GM21723 (cell line): ENCODE measurements around the gene RBM20.

ENCODE experiments used
- ATAC-seq: cut with Tn5 transposase; IDR thresholded peaks from one replicate; pipeline ENCODE4 v1.9.1; 2021; ENCODE audit warnings: mild to moderate bottlenecking, moderate library complexity; ENCODE audit not compliant: unreplicated experiment

Gene RBM20

DNA sequence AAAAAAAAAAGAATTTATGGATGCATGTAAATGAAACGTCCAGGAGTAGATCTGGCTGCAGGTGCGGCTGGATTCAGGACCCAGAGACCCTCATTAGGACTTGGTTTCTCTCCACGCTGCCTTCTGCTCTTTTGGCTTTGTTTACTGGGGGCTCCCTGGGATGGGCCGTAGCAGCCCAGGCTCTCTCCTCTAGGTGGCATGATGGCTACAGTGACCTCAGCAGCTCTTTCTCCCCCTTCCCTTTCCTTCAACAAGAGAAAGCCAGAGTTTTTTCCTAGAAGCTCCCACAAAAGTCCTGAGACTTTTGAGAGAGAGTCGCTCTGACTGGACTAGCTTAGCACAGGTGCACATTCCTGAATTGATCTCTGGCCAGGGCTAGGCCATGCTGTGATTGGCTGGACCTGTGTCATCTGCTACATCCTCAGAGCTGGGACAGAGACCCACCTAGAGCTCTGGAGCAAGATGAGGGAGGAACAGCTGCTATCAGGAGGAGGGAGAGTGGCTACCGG is 159.7 kb downstream of the RBM20 start:
- peak; percentile 56 for ATAC-seq

DNA sequence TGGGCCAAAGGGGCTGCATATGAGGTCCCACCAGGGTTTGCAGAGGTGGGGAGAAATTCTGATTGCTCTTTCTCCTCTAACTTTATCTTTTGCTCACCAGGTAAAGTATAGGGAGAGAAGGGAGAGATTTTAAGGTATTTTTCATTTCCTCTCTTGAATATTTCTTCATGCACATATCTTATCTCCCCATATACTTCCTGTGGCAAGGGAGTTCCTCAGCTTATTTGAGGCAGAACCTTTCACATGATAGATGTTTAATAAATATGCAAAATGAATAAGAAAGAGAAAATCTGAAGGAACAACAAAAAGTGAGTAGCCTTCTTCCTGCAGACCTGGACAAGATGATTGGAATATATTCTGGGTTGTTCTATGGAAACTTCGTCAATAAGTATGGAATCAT is 160.2 kb downstream of the RBM20 start:
- no peak for ATAC-seq

DNA sequence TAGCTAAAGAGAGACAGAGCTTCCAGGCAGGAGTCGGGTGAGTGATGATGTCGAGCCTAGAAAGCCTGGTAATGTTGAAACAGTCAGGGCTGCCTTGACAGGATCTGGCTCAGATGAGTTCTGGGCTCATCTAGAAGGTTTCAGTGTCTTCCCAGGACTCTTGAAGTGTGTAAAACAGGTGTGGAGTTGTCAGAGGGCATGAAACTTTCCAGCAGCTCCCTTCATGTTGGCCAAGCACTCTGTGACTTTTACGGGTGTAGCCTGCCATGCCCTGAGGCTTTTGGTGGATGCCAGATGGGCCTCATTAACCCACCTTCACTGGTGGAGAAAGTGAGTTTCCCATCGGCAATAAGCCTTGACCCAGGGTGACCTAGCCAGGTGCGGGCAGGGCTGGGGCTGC is 161.2 kb downstream of the RBM20 start:
- no peak for ATAC-seq

DNA sequence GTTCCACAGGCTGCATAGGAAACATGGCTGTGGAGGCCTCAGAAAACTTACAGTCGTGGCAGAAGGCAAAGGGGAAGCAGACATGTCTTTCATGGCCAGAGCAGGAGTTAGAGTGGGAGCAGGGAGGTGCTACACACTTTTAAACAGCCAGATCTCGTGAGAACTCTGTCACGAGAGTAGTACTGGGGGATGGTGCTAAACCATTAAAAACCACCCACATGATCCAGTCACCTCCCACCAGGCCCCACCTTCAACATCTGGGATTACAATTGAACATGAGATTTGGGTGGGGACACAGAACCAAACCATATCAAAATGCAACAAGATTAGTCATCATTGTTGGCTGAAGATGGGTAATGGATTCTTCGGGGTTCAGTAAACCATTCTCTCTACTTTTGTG is 162.2 kb downstream of the RBM20 start:
- no peak for ATAC-seq

GRCh38 chr10:110808123-110808522 is 164.0 kb downstream of the RBM20 start:
- ATAC-seq: no peak

DNA sequence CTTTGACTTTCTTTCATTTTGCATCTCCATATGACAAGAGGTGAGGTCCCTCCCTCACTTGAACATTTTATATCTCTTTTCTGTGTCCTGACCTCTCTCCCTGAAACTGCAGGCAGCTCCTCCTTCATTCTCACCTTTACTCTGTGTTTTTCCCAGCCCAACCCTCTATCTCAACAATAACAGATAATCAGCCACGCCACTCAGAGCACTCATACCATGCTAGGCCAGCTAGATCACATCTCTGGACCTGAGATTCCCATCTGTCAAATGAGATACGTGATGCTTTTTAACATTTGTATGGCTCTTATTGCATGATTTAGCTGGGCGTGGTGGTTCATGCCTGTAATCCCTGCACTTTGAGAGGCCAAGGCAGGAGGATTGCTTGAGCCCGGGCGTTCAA is 164.5 kb downstream of the RBM20 start:
- ATAC-seq: no peak

DNA sequence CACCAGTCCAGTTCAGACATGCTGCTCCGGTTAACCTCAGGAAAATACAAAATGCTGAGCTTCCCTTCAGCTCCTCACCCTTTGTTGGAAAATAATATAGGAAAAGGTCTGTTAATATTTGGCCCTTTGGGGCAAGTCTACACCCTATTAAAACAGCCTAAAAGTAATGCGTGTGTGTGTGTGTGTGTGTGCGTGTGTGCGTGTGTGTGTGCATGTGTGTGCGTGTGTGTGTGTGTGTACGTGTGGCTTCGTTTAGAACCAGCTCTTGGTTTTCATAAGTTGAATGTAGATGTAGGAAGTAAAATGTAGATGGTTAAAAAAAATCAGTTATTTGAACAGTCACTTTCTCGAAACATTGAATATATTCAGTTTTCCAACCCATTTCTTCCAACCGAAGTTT is 166.5 kb downstream of the RBM20 start:
- no peak for ATAC-seq

GRCh38 chr10:110811791-110812581 is 167.8 kb downstream of the RBM20 start:
- ATAC-seq: no peak

GRCh38 chr10:110812583-110812982 is 168.4 kb downstream of the RBM20 start:
- no peak for ATAC-seq

DNA sequence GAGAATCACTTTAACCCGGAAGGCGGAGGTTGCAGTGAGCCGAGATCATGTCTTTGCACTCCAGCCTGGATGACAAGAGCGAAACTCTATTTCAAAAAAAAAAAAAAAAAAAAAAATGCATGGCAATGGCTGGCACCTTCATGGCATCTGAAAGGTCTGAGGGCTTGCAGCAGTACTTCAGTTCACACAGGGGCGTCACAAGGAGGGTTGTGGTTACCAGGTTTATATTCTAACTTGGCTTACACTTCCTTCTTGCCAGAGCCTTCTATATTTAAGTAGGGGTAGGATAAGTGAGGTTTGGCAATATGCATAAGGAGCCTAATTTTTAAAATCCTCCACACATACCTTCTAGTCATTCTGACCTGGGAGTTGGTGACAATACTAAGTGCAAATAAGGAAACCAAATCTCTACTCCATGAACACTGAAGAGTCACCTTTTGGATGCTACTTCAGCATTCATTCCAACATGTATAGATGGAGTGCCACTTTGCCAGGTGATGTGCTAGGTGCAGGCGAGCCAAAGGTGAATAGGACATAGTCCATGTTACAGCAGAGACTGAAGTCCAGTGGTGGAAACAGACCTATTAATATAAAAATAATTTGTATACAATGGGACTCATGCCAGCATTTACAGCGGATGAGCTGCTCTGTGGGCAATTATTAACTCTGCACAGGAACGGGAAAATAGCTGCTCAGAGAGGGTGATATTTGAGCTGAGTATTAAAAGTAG is 169.8 kb downstream of the RBM20 start:
- ATAC-seq: no peak

GRCh38 chr10:110815354-110816004 is 171.3 kb downstream of the RBM20 start:
- ATAC-seq: peak; percentile 75

DNA sequence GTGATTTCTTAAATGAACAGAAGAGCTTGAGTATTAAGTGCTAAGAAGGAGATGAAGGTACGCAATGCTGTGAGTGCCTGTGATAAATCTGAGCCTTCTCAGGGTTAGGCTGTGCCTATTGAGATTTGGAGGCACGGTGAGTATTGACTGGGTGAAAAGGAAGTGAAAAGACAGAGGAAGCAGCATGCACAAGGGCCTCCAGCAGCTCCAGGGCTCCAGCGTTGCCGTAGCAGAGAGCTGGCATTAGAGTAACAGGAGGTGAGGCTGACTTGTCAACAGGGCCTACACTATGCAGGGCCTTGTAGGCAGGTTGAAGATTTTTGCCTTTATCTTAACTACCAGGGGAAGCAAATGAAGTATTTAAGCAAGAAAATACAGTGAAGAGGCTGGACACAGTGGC is 173.5 kb downstream of the RBM20 start:
- no peak for ATAC-seq

GRCh38 chr10:110818311-110819256 is 174.4 kb downstream of the RBM20 start:
- ATAC-seq: no peak

DNA sequence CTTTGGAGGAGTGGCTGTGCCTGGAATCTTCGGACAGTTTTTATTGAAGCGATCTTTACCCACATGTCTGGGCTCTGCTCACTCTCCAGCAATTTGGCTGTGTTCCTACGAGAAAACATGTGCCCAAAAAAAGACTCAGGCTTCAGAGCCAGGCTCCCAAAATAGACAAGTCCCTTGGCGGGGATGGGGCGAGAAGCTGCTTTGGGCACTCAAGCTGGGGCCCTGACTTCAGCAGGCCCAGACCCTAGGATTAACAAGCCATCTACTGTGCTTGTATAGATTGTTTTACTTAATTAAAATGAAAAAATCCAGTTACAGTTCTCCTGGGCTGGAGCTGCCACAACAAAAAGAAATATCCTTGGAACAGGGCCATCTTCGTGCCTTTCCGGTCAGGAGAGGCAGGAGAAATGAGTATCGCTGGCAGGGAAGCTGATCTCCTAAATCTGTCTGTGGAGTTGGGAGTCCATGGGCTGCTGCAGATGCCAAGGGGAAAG is 176.2 kb downstream of the RBM20 start:
- ATAC-seq: no peak

- ATAC-seq: no peak
These were observed 177.4 kb downstream of the RBM20 start for GRCh38 chr10:110821508-110821907.

- ATAC-seq: no peak
These were observed 178.0 kb downstream of the RBM20 start for GRCh38 chr10:110822035-110822711.

- ATAC-seq: no peak
These were observed 178.7 kb downstream of the RBM20 start for GRCh38 chr10:110822712-110823311.

- ATAC-seq: no peak
These were observed 180.0 kb downstream of the RBM20 start for GRCh38 chr10:110824152-110824441.

DNA sequence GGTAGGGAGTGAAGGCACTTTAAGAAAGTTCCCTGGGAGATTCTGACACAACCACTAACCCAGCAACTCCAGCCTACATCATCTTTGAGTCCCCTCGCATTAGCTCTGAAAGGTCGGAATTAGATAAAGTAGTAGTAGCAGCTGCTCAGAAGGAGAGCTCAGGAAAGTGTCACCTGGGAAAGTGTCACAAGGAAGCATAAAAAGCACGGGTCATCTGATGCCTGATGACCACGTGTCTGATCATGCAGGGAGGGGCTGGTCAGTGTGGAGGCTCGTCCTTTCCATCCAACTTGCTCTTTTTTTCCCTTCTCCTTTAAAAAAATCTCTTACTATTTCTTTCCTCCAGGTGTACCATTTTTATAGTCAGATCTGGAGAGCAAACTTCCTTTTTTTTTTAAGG is 180.5 kb downstream of the RBM20 start:
- no peak for ATAC-seq

DNA sequence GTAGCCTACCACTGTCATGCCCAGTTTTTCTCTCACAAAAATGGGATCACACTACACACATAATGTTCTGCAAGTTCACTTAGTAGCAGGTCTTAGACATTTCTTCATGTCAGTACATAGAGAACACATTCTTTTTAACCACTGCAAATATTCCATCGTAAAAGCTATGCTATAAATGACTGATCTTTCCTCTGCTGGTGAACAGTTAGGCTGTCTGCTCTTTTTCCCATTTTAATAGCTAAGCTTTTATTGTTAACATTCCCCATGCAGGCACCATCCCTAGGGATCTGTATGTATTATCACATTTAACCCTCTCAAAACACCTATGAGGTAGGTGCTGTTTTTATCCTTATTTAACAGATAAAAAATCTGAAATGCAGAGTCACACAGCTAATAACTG is 181.4 kb downstream of the RBM20 start:
- ATAC-seq: no peak
